HTR-8/SVneo (cell line): Measurements from ENCODE around the gene PCNT.
"Not testable (repeated sequence)": the region's sequence is repeated elsewhere in the genome, so short reads cannot be mapped to it uniquely, and the experiment has no call there.

Experiments
- DNase-seq: peaks from one replicate; pipeline ENCODE4 v3.0.0; 2011; ENCODE audit warnings: low spot score, mixed read lengths; ENCODE audit not compliant: insufficient read length
- FAIRE-seq: peaks from 2 replicates; lab custom pipeline; 2011; peaks lifted over from hg19 to GRCh38; lab: Jason Lieb, UNC

The PCNT gene

DNA sequence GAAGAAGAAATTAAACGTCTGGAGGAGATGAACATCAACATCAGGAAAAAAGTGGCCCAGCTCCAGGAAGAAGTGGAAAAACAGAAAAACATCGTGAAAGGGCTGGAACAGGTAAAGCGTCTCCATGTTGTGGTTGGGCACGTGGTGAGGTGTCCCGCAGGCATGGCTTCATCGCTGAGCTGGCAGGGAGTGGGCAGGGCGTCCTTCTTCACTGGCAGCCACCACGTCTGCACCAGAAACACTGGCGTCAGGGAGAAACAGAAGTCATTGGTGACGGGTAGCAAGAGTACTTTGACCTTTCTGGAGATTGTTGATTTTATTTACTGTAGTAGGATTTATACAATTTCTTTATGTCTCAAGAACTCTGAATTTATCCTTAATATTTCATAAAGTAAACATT, 75.7 kb downstream of the PCNT start:
- no peak for FAIRE-seq
- DNase-seq = no peak

GRCh38 chr21:46401186-46401910, 77.4 kb downstream of the PCNT start:
- DNase-seq = no peak
- no peak for FAIRE-seq

DNA sequence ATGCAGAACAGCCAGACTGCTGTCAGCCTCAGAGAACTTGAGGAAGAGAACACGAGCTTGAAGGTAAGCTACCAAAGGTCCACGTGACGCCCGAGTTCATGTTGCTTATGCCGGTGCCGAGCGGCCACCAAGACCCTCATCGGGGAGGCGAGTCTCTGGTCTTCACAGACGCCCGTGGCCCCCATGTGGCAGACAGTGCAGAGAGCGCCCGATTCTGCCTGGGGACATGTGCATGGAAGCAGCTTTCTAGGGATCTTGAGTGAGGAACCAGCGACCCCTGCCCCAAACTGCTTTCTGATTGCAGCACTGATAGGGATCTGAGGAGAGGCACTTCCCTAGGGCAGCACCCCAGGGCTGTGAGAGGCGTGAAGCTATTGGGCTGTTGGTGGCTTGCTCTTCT, 78.5 kb downstream of the PCNT start:
- FAIRE-seq (no peak), DNase-seq (no peak)

- FAIRE-seq = peak; percentile 90
- DNase-seq = not testable (repeated sequence)
Measured at GRCh38 chr21:46403234-46403811, 79.4 kb downstream of the PCNT start.

GRCh38 chr21:46404306-46404705, 80.3 kb downstream of the PCNT start:
- DNase-seq (no peak), FAIRE-seq (no peak)

DNA sequence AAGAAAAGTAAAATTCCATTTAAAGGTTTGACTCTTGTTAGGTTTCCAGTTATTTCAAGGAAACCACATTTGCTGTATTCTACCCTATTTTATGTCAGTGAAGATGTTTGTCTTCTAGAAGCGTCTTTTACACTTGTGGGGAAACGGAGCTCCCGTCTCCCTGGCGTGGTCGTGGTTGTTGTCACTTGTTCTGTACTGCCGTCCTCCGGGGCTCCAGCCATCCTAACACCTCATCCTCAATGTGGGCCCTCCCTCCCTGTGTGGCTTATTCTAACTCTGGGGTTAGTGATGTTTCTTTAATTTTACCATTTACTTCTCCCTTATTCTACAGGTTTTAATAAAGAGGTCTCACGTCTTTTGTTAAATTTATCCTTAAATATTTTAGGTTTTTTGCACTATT, 82.0 kb downstream of the PCNT start:
- no peak for DNase-seq
- FAIRE-seq = no peak

DNA sequence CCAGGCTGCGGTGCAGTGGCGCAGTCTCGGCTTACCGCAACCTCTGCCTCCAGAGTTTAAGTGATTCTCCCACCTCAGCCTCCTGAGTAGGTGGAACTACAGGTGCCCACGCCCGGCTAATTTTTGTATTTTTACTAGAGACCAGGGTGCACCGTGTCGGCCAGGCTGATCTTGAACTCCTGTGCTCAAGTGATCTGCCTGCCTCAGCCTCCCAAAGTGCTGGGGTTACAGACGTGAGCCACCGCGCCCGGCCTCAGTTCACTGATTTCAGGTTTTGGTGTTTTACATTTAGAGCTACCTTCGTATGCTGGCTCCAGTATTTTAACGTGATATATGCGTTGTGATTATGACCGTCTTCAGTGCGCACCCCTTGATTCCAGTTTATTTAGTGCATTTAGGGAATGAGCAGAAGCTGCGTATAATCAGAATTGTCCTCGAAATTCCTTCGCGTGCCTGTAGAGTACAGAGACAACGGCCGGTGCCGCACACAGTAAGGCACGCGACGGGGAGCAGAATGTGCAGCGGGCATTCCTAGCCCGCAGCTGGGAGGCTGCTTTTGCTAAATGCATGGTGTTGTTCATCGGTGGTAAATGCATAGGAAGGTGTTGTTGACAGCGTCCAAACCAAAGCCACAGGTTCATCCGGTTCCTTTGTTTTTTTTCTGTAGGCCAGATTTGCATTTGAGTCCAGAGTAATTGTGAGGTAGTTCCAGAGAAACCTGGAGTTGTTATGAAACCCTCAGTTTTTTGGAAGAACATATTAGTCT, 85.9 kb downstream of the PCNT start:
- DNase-seq (no peak), FAIRE-seq (no peak)

- FAIRE-seq (no peak), DNase-seq (no peak)
Measured at GRCh38 chr21:46410516-46410915, 86.6 kb downstream of the PCNT start.

GRCh38 chr21:46411236-46411635, 87.3 kb downstream of the PCNT start:
- DNase-seq (no peak), FAIRE-seq (no peak)

DNA sequence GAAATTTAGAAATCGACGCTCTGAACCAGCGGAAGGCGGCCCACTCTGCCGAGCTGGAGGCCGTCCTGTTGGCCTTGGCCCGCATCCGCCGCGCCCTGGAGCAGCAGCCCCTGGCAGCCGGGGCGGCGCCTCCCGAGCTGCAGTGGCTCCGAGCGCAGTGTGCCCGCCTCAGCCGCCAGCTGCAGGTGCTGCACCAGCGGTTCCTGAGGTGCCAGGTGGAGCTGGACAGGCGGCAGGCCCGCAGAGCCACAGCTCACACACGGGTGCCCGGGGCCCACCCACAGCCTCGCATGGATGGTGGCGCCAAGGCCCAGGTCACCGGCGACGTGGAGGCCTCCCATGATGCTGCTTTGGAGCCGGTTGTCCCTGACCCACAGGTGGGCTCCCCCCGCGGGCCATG, 87.7 kb downstream of the PCNT start:
- DNase-seq (no peak), FAIRE-seq (no peak)

DNA sequence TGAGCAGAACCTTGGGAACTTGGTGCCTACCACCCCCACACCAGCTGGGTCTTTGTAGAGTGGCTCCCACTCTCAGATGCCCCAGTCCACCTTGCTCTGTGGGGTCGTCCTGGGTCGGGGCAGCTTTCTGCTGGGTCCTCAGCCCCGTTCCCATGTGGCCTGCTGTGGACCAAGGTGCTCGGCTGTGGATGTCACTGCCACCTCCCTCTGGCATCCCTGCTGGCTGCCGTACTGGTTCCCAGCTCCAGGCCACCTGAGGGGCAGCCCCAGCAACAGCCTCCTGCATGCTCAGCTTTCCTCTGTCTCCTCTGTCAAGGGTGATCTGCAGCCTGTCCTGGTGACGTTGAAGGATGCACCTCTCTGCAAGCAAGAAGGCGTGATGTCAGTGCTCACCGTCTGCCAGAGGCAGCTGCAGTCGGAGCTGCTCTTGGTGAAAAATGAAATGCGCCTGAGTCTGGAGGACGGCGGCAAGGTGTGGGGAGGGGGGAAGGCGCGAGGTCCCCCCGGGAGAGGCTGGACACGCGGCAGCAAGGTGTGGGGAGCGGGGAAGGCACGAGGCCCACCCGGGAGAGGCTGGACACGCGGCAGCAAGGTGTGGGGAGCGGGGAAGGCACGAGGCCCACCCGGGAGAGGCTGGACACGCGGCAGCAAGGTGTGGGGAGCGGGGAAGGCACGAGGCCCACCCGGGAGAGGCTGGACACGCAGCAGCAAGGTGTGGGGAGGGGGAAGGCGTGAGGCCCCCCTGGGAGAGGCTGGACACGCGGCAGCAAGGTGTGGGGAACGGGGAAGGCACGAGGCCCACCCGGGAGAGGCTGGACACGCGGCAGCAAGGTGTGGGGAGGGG, 88.8 kb downstream of the PCNT start:
- no peak for DNase-seq
- no peak for FAIRE-seq

DNA sequence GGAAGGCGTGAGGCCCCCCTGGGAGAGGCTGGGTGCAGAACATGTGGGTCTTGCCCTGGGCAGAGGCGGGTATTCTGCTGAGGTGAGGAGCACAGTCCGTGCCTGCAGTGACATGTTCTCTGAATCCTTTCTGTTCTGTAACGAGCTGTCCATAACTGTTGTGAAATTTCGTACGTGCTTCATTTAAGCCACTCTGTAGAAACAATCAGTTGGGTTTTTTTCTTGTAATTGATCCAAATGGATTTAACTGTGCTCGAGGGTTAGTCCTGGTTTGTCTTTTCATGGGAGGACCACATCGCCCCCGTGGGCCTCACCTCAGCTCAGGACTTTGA, 89.4 kb downstream of the PCNT start:
- DNase-seq (no peak), FAIRE-seq (no peak)

DNA sequence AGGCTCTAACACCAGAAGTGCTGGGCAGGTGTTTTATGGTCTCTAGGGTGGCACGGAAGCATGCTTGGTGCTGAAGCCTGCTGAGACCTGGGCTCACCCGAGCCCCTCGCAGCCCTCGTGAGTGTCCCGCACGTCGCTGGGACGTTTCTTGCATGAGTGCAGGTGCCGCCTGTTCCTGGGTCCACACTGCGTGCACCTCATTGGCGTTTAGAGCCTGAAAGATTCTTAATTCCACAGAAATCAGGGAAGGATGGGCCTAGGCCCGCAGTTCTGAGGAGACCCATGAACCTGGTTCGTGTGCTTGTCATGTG, 91.0 kb downstream of the PCNT start:
- DNase-seq (no peak), FAIRE-seq (no peak)

DNA sequence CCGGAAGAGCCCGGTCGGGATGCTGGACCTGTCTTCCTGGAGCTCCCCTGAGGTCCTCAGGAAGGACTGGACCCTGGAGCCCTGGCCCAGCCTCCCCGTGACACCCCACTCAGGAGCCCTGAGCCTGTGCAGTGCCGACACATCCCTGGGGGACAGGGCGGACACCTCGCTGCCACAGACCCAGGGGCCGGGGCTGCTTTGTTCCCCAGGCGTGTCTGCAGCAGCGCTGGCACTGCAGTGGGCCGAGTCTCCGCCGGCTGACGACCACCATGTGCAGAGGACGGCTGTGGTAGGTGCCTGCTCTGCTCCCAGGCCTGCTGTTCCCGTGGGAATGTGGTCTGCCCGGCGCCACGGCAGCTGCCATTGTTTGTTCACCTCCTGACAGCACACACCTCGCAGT, 92.6 kb downstream of the PCNT start:
- DNase-seq (no peak), FAIRE-seq (no peak)

DNA sequence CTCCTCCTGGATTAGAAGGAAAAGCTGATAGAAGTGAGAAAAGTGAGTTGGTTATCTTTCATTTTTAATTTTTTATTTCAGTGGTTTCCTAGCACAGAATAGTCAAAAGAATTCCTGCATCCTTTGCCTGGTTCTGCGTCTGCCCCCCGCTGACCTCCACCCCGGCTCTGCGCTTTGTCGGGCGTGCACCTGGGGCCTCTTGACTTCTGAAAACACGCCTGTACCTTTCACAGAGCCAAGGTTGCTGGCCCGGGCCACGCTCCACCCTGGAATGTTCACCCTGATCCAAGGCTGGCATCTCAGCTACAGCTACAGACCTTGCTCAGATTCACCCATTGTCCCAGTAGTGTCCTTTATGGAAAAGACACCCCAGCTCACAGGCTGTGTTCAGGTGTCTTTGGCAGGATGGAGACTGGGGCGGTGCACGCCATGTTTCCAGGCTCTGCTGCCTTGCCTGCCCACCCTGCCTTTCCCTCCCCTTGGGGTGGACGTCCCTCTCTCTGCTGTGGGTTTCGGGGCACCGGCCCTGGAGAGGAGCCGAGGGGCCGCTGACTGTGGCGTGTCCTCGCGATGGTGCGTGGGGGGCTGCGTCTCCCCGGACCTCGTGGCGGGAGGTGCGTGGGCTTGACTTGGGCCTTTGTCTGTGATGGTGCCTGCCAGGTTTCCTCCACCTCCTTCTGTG, 94.5 kb downstream of the PCNT start:
- DNase-seq (no peak), FAIRE-seq (no peak)

GRCh38 chr21:46420241-46421190, 96.6 kb downstream of the PCNT start:
- no peak for DNase-seq
- FAIRE-seq = no peak

GRCh38 chr21:46421191-46421750, 97.3 kb downstream of the PCNT start:
- no peak for DNase-seq
- no peak for FAIRE-seq

- FAIRE-seq (no peak), DNase-seq (no peak)
Measured at GRCh38 chr21:46421756-46422555, 98.0 kb downstream of the PCNT start.
